Right lobe of liver (tissue), 6 donors: ENCODE measurements around the gene RTN4R. TPM values are rescaled to one million over a fixed set of nuclear protein-coding genes. Genes with fewer than 3 reads are reported as not detected.

Experiments used
- ATAC-seq, 4 donors: fragments of 200-7000 bp; cut with Tn5 transposase; one replicate each; pipeline ENCODE4 v1.9.1; 2020; ENCODE audit warnings: mild to moderate bottlenecking in 4 of 4, moderate library complexity in 4 of 4
- DNase-seq, 3 donors: peaks; one replicate each; pipeline ENCODE4 v3.0.0-alpha.2; 2020
- H3K27ac ChIP-seq, 3 donors: fragments of 200-600 bp; one replicate each; pipeline ENCODE4 v1.8.0; 2022
- H3K27me3 ChIP-seq, 2 donors: fragments of 200-600 bp; one replicate each; pipeline ENCODE4 v1.8.0; 2022
- H3K36me3 ChIP-seq, 4 donors: fragments of 200-600 bp; sonication (generic) in 1 of 4; one replicate each; pipeline versions ENCODE4 v1.5.1 to v1.8.0; 2017 to 2022; ENCODE audit warnings: control low read depth in 1 of 4
- H3K4me1 ChIP-seq, 4 donors: fragments of 200-600 bp; sonication (generic) in 1 of 4; one replicate each; pipeline versions ENCODE4 v1.5.1 to v1.8.0; 2017 to 2022; ENCODE audit warnings: control low read depth in 1 of 4
- H3K4me3 ChIP-seq, 3 donors: fragments of 200-600 bp; one replicate each; pipeline ENCODE4 v1.8.0; 2022
- H3K9me3 ChIP-seq, 4 donors: fragments of 200-600 bp; sonication (generic) in 1 of 4; one replicate each; pipeline versions ENCODE4 v1.5.1 to v1.8.0; 2017 to 2022; ENCODE audit warnings: control low read depth in 1 of 4
- POLR2A ChIP-seq: fragments of 450-650 bp; IDR thresholded peaks from one replicate; pipeline ENCODE4 v1.6.1; 2017; ENCODE audit warnings: antibody characterized with exemption, mild to moderate bottlenecking
- WGBS: methylation state at CpG from one replicate; pipeline ENCODE4 v1.1.6; 2018; ENCODE audit warnings: low coverage, low lambda C conversion rate; ENCODE audit not compliant: insufficient coverage; ENCODE audit errors: missing lambda C conversion rate; 5-methylcytosine and 5-hydroxymethylcytosine counted together
- intact Hi-C, 2 donors: fragments of 100-400 bp; cut with DNase I; formaldehyde crosslinking; loops; one replicate each; pipeline versions ENCODE4 v1.11.2 to v1.14.1; 2022
- total RNA-seq, 6 experiments: library from RNA; depleted of rRNA in 2 of 6; stranded (reverse); fragments of >200 nt in 2 of 6; fragmentation: NEBNext Ultra II Directional in 3 of 6; extraction: Animal tissue kit (Norgen Biotek cat#: 25700) in 3 of 6; gene quantifications; one replicate each; pipeline versions ENCODE4 v1.1.0 to v1.2.4, GENCODE V29; 2016 to 2023
- TF ChIP-seq, protein P1 (sequence below), 4 donors: fragments of 200-600 bp in 3 of 4; fragments of 450-650 bp in 1 of 4; IDR thresholded peaks; one replicate each; pipeline versions ENCODE4 v1.5.1 to v1.8.0; 2016 to 2022; ENCODE audit warnings: antibody characterized with exemption in 4 of 4, mild to moderate bottlenecking in 2 of 4
- donor health status: DM: no; HTN: yes; CAD: no.
- donor health status: DM: no; HTN: no; CAD: no.
- donor health status: DM: no; HTN: no; CAD: no.
- donor health status: DM: no; HTN: yes; CAD: no.
- donor health status: DM: no; HTN: yes; CAD: no.

RTN4R gene
- total RNA-seq, 6 experiments from 2014 or later: 3.0 to 12.4 (median 8.5) TPM

- ATAC-seq: no peak
- no peak overlapping the region for H3K27ac ChIP-seq
- DNase-seq: no peak
- H3K4me3 ChIP-seq: no peak overlapping the region
- H3K9me3 ChIP-seq: no peaks in the 10 kb centered on the region
- TF ChIP-seq, protein P1, sequence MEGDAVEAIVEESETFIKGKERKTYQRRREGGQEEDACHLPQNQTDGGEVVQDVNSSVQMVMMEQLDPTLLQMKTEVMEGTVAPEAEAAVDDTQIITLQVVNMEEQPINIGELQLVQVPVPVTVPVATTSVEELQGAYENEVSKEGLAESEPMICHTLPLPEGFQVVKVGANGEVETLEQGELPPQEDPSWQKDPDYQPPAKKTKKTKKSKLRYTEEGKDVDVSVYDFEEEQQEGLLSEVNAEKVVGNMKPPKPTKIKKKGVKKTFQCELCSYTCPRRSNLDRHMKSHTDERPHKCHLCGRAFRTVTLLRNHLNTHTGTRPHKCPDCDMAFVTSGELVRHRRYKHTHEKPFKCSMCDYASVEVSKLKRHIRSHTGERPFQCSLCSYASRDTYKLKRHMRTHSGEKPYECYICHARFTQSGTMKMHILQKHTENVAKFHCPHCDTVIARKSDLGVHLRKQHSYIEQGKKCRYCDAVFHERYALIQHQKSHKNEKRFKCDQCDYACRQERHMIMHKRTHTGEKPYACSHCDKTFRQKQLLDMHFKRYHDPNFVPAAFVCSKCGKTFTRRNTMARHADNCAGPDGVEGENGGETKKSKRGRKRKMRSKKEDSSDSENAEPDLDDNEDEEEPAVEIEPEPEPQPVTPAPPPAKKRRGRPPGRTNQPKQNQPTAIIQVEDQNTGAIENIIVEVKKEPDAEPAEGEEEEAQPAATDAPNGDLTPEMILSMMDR (IDR thresholded peaks at IDR 0.05): no peak
- TF ChIP-seq POLR2A: no peak
- H3K4me1 ChIP-seq: peaks cover 0 to 36% (median 14%) of the 10 kb centered on the region in 4 donors
- no peaks in the 10 kb centered on the region for H3K27me3 ChIP-seq
- H3K36me3 ChIP-seq: no peaks in the 10 kb centered on the region
- intact Hi-C loops: no loop called here
Observed at GRCh38 chr22:20251491-20251890, 16.6 kb downstream of the RTN4R start.

DNA sequence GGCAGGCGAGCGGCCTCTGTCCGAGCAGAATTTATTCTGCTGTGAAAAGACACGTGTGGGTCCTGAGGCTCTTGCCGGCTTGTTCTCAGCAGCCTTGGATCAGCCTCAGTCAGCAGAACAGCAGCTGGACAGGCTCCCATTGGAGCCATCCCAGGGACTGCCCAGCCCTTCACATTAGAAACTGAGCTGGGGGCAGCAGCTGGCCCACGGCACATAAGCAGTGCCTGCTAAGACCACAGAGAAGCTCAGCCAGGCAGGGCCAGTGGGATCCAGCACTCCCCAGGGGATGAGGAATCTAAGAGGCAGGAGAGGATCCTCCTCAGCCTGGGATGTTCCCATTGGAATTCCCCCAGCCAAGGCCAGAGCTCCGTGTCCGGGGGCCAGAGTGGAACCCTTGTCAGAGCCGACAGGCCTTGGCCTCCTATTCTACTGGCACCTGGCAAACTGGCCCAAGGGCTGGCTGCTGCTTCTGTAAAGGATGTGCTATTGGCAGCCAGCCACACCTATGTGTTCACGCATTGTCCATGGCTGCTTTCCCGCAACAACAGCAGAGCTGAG lies 18.2 kb downstream of the RTN4R start:
- DNase-seq (peak in 2 of 3 donors; percentile 54 to 72), ATAC-seq (peak in 3 of 4 donors; percentile 3 to 17 (median 5))
- Histone ChIP-seq H3K4me1 (peaks cover 0 to 52% (median 21%) of the 10 kb centered on the region in 4 donors), H3K27ac (no peak overlapping the region), H3K9me3 (no peaks in the 10 kb centered on the region), H3K27me3 (no peaks in the 10 kb centered on the region), H3K36me3 (no peaks in the 10 kb centered on the region), H3K4me3 (no peak overlapping the region)
- intact Hi-C loops: no loop called here
- WGBS: 30% methylated on average over 2 of the region's 11 CpGs
- no peak for TF ChIP-seq POLR2A

GRCh38 chr22:20248461-20248978 lies 19.6 kb downstream of the RTN4R start:
- DNase-seq (no peak), ATAC-seq (no peak)
- Histone ChIP-seq H3K4me1 (peaks cover 0 to 66% (median 21%) of the 10 kb centered on the region in 4 donors), H3K4me3 (no peak overlapping the region), H3K9me3 (no peaks in the 10 kb centered on the region), H3K27ac (no peak overlapping the region), H3K36me3 (no peaks in the 10 kb centered on the region), H3K27me3 (no peaks in the 10 kb centered on the region)
- intact Hi-C loops: no loop called here
- no peak for TF ChIP-seq POLR2A
- TF ChIP-seq, protein P1 (IDR thresholded peaks at IDR 0.05): no peak
- no CpG with 5 or more reads among the region's 12 CpGs for WGBS

DNA sequence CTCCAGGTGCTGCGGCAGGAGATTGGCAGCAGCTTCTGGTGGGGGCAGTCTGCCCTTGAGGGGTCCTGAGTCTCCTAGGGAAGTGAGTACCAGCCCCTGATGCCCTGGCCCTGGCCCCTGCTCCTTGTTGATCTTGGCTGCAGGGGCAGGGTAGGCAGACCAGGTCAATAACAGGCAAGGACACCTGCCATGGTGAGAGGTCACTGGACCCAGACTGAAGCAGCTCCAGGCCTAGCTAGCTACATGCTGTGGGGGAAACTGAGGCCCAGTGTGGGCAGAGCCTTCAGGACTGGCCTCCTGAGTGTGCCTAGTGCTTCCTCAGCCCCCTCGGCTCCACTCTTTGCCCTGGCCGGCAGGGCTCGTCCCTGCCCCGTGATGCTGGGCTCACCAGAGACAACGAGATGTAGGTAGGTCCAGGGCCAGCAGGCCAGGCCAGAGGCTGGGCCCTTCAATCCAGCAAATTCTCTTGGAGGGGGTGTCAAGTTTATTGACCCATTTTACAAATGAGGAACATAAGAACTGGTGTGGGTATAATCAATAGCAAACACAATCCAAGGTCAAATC lies 20.4 kb downstream of the RTN4R start:
- H3K36me3 ChIP-seq: no peaks in the 10 kb centered on the region
- H3K27ac ChIP-seq: peak overlapping the region in 1 of 3 donors; percentile 70
- H3K27me3 ChIP-seq: no peaks in the 10 kb centered on the region
- no peak overlapping the region for H3K4me3 ChIP-seq
- no peak for TF ChIP-seq POLR2A
- TF ChIP-seq, protein P1 (IDR thresholded peaks at IDR 0.05): no peak
- peak; percentile 49 to 85 (median 83) for DNase-seq
- WGBS: 55% methylated on average over 2 of the region's 6 CpGs
- peaks cover 0 to 73% (median 21%) of the 10 kb centered on the region in 4 donors for H3K4me1 ChIP-seq
- intact Hi-C loops: no loop called here
- peak; percentile 66 to 76 (median 73) for ATAC-seq
- H3K9me3 ChIP-seq: no peaks in the 10 kb centered on the region

GRCh38 chr22:20247010-20247505 lies 21.1 kb downstream of the RTN4R start:
- Histone ChIP-seq H3K27me3 (no peaks in the 10 kb centered on the region), H3K9me3 (no peaks in the 10 kb centered on the region), H3K36me3 (no peaks in the 10 kb centered on the region), H3K4me1 (peaks cover 0 to 78% (median 21%) of the 10 kb centered on the region in 4 donors), H3K27ac (peak overlapping the region in 1 of 3 donors; percentile 70), H3K4me3 (no peak overlapping the region)
- WGBS: 40% methylated on average over 1 of the region's 16 CpGs
- peak; percentile 56 to 87 (median 73) for DNase-seq
- TF ChIP-seq, protein P1 (IDR thresholded peaks at IDR 0.05): no peak
- no peak for TF ChIP-seq POLR2A
- ATAC-seq: peak; percentile 16 to 47 (median 40)
- intact Hi-C loops: no loop called here
